Prostate gland (tissue), 2 donors: Measurements from ENCODE around the gene NRXN3.

Experiments used
- CTCF ChIP-seq, 4 experiments: fragments of 200-600 bp in 2 of 4; fragments of 450-650 bp in 2 of 4; sonication (generic) in 2 of 4; IDR thresholded peaks; 1 replicate in 3 of 4; 2 replicates in 1 of 4; pipeline ENCODE4 v1.5.1; 2016 to 2019; ENCODE audit warnings: antibody characterized with exemption in 4 of 4, mild to moderate bottlenecking in 2 of 4, moderate library complexity in 2 of 4
- POLR2A ChIP-seq: fragments of 450-650 bp; IDR thresholded peaks from one replicate; pipeline ENCODE4 v1.6.1; 2016; ENCODE audit warnings: antibody characterized with exemption, mild to moderate bottlenecking

- TF ChIP-seq POLR2A: no peak
- TF ChIP-seq CTCF (IDR thresholded peaks at IDR 0.05): no peak
Measured at GRCh38 chr14:79599239-79599638, 1429.1 kb downstream of the NRXN3 start.
